K562 (cell line): ENCODE data around the gene GALNS. TPM values are rescaled to one million over a fixed set of nuclear protein-coding genes. Genes with fewer than 3 reads are reported as not detected.

Experiments used
- ASH1L ChIP-seq: fragments of 450-650 bp; IDR thresholded peaks from 2 replicates; pipeline ENCODE4 v1.6.1; 2018; ENCODE audit warnings: borderline replicate concordance, mild to moderate bottlenecking, low read depth; ENCODE audit not compliant: partially characterized antibody
- BDP1 ChIP-seq: IDR thresholded peaks from 3 replicates; pipeline ENCODE4 v1.6.1; 2011; ENCODE audit not compliant: insufficient read length, insufficient read depth
- CCAR2 ChIP-seq: fragments of 200-400 bp; formaldehyde crosslinking; IDR thresholded peaks from 2 replicates; pipeline ENCODE4 v1.6.1; 2017; ENCODE audit warnings: mild to moderate bottlenecking, low read depth, low read length
- KDM4B ChIP-seq, 2 experiments: fragments of 450-650 bp in 1 of 2; sonication (generic) in 1 of 2; IDR thresholded peaks; 2 replicates each; pipeline ENCODE4 v1.6.1; 2016 to 2017; ENCODE audit warnings: borderline replicate concordance in 2 of 2, antibody characterized with exemption in 1 of 2, low read depth in 1 of 2, mild to moderate bottlenecking in 1 of 2
- MAFG ChIP-seq: fragments of 450-650 bp; conservative IDR thresholded peaks from 2 replicates; pipeline ENCODE4 v1.6.1; 2016; ENCODE audit warnings: missing genetic modification characterization, missing compliant biosample characterization
- MECOM ChIP-seq: fragments of 250-450 bp; sonication (Bioruptor Pico); IDR thresholded peaks from 2 replicates; pipeline ENCODE4 v1.8.0; 2022; ENCODE audit warnings: inconsistent platforms
- NFE2 ChIP-seq: IDR thresholded peaks from 2 replicates; pipeline ENCODE4 v1.6.1; 2014; ENCODE audit warnings: antibody characterized with exemption, low read depth
- SETDB1 ChIP-seq: IDR thresholded peaks from one replicate; pipeline ENCODE4 v1.6.1; 2012; ENCODE audit warnings: low read length, control low read depth, inconsistent platforms
- TAF1 ChIP-seq: IDR thresholded peaks from 2 replicates; pipeline ENCODE4 v1.6.1; 2011; ENCODE audit warnings: mild to moderate bottlenecking, low read length, moderate library complexity; ENCODE audit not compliant: insufficient read depth, control insufficient read depth, severe bottlenecking; ENCODE audit errors: extremely low read depth
- THRAP3 ChIP-seq: fragments of 450-650 bp; IDR thresholded peaks from 2 replicates; pipeline ENCODE4 v1.6.1; 2016; ENCODE audit warnings: mild to moderate bottlenecking, inconsistent platforms, borderline replicate concordance
- ZBED1 ChIP-seq: IDR thresholded peaks from 2 replicates; pipeline ENCODE4 v1.6.1; 2014
- ZKSCAN3 ChIP-seq: fragments of 250-450 bp; sonication (Bioruptor Pico); IDR thresholded peaks from 2 replicates; pipeline ENCODE4 v1.4.0; 2020
- polyA plus RNA-seq, 8 experiments: library from polyadenylated mRNA; depleted of rRNA in 4 of 8; stranded (reverse) in 5 of 8; unstranded in 3 of 8; fragments of >200 nt; fragmentation: Nextera tagmentation in 2 of 8; fragmentation: Illumina TruSeq in 1 of 8; extraction: Ambion mirVana in 2 of 8; extraction: Trizol in 1 of 8; gene quantifications; 2 replicates each; pipeline versions ENCODE4 v1.2.1 to v1.2.3, GENCODE V29; 2011 to 2014; ENCODE audit warnings: inconsistent platforms in 1 of 8, missing spikeins in 1 of 8
- total RNA-seq, 7 experiments: library from RNA; depleted of rRNA in 6 of 7; stranded (reverse); fragments of >200 nt in 6 of 7; fragmentation: Illumina TruSeq in 2 of 7; extraction: Trizol in 2 of 7; gene quantifications; 2 replicates each; pipeline versions ENCODE4 v1.2.1 to v1.2.3, GENCODE V29; 2011 to 2021; ENCODE audit warnings: low replicate concordance in 1 of 7
- TF ChIP-seq, protein P1 (sequence below), 2 experiments: IDR thresholded peaks; 2 replicates each; pipeline ENCODE4 v1.6.1; 2012; ENCODE audit warnings: improper control_type of control experiment in 2 of 2, low read depth in 2 of 2, low read length in 2 of 2, borderline replicate concordance in 1 of 2
- TF ChIP-seq, protein P2 (sequence below): IDR thresholded peaks from 2 replicates; pipeline ENCODE4 v1.6.1; 2011; ENCODE audit warnings: borderline replicate concordance, low read depth, mild to moderate bottlenecking, moderate library complexity, low read length; ENCODE audit not compliant: insufficient read depth, poor library complexity, severe bottlenecking
- TF ChIP-seq, protein P3 (sequence below): sonication (generic); formaldehyde crosslinking; IDR thresholded peaks from 2 replicates; pipeline ENCODE4 v1.8.1; 2023; ENCODE audit warnings: mild to moderate bottlenecking, missing genetic modification reagents, moderate library complexity
- TF ChIP-seq, protein P4 (sequence below): fragments of 200-800 bp; sonication (Bioruptor generic); IDR thresholded peaks from 2 replicates; pipeline ENCODE4 v1.6.1; 2017; ENCODE audit warnings: missing genetic modification characterization, missing compliant biosample characterization
- TF ChIP-seq, protein P5 (sequence below), 3 experiments: fragments of 200-800 bp in 1 of 3; sonication (Bioruptor generic) in 1 of 3; sonication (generic) in 1 of 3; formaldehyde crosslinking in 1 of 3; IDR thresholded peaks; 2 replicates each; pipeline versions ENCODE4 v1.6.1 to v1.8.0; 2016 to 2022; ENCODE audit warnings: mild to moderate bottlenecking in 2 of 3, missing compliant biosample characterization in 2 of 3, missing genetic modification characterization in 2 of 3, missing genetic modification reagents in 1 of 3

The GALNS gene
- total and polyA plus RNA-seq, 9 of the 15 experiments (the other 6 are each of a cell fraction or from before 2014, with no cell fraction given) = 0.38 to 13.2 (median 4.3) TPM

DNA sequence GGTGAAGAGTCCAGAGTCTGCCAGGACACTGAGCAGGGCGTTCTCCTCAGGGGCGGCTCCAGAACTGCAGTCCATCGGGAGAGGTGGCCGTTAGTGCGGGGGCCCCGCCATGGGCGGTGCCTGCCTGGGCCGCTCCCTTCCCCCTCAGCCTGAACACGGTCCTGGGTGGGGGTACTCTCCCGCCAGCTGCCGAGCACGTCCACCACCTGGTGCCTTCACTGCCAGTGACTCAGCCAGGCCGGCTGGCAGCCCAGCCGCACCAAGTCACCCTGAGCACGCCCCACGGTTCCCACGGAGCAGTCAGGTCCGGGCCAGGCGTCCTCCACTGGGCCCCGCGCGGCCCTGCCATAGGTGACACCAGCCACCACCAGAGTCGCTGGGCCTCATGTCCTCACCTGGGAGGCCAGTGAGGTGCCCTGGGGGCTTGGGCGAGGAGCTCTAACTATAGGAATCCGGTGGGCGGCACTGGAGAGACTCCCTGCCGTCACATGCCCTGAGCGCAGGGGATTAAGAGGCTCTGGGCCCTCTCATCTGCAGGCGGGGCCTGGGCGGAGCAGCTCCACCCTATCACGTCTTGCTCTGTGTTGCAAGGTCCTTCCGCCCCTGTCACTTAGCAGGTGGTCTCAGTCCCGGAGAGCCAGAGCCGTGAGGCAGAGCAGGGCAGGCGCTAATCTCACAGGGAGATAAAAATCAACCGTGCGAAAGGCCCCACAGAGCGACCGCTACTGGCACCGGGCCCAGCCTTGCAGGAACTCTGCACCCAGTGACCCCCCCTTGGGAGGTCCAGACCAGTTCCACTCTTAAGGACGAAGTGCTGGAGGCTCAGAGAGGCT, 86.1 kb downstream of the GALNS start (continued):
- TF ChIP-seq CCAR2 (no peak), SETDB1 (no peak), ASH1L (no peak), ZBED1 (no peak), MECOM (CRISPR knock-in tag) (no peak), TAF1 (peak; percentile 60), ZKSCAN3 (CRISPR knock-in tag) (no peak), KDM4B (IDR thresholded peaks at IDR 0.05; ENCODE audit: borderline replicate concordance in 2 of 2, low read depth in 1 of 2) (0 out of 4 replicates have a peak, but pooled peaks of 1 of the 2 experiments have one; percentile 17), BDP1 (no peak), MAFG (tag) (no peak), THRAP3 (no peak), NFE2 (no peak)
- TF ChIP-seq, protein P1, sequence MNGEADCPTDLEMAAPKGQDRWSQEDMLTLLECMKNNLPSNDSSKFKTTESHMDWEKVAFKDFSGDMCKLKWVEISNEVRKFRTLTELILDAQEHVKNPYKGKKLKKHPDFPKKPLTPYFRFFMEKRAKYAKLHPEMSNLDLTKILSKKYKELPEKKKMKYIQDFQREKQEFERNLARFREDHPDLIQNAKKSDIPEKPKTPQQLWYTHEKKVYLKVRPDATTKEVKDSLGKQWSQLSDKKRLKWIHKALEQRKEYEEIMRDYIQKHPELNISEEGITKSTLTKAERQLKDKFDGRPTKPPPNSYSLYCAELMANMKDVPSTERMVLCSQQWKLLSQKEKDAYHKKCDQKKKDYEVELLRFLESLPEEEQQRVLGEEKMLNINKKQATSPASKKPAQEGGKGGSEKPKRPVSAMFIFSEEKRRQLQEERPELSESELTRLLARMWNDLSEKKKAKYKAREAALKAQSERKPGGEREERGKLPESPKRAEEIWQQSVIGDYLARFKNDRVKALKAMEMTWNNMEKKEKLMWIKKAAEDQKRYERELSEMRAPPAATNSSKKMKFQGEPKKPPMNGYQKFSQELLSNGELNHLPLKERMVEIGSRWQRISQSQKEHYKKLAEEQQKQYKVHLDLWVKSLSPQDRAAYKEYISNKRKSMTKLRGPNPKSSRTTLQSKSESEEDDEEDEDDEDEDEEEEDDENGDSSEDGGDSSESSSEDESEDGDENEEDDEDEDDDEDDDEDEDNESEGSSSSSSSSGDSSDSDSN (IDR thresholded peaks at IDR 0.05; ENCODE audit: borderline replicate concordance in 1 of 2, low read depth in 2 of 2, low read length in 2 of 2) = peak in 1 of 2 experiments; percentile 59; a peak in 2 of 4 replicates
- TF ChIP-seq, protein P2, sequence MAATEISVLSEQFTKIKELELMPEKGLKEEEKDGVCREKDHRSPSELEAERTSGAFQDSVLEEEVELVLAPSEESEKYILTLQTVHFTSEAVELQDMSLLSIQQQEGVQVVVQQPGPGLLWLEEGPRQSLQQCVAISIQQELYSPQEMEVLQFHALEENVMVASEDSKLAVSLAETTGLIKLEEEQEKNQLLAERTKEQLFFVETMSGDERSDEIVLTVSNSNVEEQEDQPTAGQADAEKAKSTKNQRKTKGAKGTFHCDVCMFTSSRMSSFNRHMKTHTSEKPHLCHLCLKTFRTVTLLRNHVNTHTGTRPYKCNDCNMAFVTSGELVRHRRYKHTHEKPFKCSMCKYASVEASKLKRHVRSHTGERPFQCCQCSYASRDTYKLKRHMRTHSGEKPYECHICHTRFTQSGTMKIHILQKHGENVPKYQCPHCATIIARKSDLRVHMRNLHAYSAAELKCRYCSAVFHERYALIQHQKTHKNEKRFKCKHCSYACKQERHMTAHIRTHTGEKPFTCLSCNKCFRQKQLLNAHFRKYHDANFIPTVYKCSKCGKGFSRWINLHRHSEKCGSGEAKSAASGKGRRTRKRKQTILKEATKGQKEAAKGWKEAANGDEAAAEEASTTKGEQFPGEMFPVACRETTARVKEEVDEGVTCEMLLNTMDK = no peak
- TF ChIP-seq, protein P3, sequence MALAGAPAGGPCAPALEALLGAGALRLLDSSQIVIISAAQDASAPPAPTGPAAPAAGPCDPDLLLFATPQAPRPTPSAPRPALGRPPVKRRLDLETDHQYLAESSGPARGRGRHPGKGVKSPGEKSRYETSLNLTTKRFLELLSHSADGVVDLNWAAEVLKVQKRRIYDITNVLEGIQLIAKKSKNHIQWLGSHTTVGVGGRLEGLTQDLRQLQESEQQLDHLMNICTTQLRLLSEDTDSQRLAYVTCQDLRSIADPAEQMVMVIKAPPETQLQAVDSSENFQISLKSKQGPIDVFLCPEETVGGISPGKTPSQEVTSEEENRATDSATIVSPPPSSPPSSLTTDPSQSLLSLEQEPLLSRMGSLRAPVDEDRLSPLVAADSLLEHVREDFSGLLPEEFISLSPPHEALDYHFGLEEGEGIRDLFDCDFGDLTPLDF = peak; percentile 46; the same call in 1 of the 2 replicates
- TF ChIP-seq, protein P4, sequence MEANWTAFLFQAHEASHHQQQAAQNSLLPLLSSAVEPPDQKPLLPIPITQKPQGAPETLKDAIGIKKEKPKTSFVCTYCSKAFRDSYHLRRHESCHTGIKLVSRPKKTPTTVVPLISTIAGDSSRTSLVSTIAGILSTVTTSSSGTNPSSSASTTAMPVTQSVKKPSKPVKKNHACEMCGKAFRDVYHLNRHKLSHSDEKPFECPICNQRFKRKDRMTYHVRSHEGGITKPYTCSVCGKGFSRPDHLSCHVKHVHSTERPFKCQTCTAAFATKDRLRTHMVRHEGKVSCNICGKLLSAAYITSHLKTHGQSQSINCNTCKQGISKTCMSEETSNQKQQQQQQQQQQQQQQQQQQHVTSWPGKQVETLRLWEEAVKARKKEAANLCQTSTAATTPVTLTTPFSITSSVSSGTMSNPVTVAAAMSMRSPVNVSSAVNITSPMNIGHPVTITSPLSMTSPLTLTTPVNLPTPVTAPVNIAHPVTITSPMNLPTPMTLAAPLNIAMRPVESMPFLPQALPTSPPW (CRISPR knock-in tag) = peak; percentile 99
- TF ChIP-seq, protein P5, sequence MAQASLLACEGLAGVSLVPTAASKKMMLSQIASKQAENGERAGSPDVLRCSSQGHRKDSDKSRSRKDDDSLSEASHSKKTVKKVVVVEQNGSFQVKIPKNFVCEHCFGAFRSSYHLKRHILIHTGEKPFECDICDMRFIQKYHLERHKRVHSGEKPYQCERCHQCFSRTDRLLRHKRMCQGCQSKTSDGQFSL (CRISPR knock-in tag; IDR thresholded peaks at IDR 0.05) = no peak; the same call in 1 of the 2 replicates
- TF ChIP-seq, protein P5 (tag; IDR thresholded peaks at IDR 0.05) = 0 out of 4 replicates have a peak, but pooled peaks of 1 of the 2 experiments have one; percentile 43
